HG02884 (cell line): ENCODE results near the gene USP32.

ENCODE experiments used
- ATAC-seq: cut with Tn5 transposase; IDR thresholded peaks from one replicate; pipeline ENCODE4 v1.9.1; 2021; ENCODE audit warnings: mild to moderate bottlenecking, moderate library complexity; ENCODE audit not compliant: unreplicated experiment

The USP32 gene

GRCh38 chr17:60139438-60140285 is 252.3 kb downstream of the USP32 start:
- ATAC-seq: no peak

- no peak for ATAC-seq
These were observed 253.0 kb downstream of the USP32 start for GRCh38 chr17:60138769-60139437.

GRCh38 chr17:60137731-60138130 is 254.2 kb downstream of the USP32 start:
- no peak for ATAC-seq

GRCh38 chr17:60135951-60136666 is 255.8 kb downstream of the USP32 start:
- no peak for ATAC-seq

GRCh38 chr17:60135151-60135950 is 256.6 kb downstream of the USP32 start:
- ATAC-seq: peak; percentile 79

- no peak for ATAC-seq
These were observed 257.4 kb downstream of the USP32 start for GRCh38 chr17:60134396-60135150.

- ATAC-seq: no peak
These were observed 261.5 kb downstream of the USP32 start for GRCh38 chr17:60130466-60130865.

GRCh38 chr17:60129164-60129563 is 262.8 kb downstream of the USP32 start:
- ATAC-seq: no peak
